ENCODE measurements around the gene TRABD2A. TPM values are rescaled to one million over a fixed set of nuclear protein-coding genes. Genes with fewer than 3 reads are reported as not detected.
A peak's percentile ranks its signal among the peaks of the same experiment; 100 is the strongest.

Gene TRABD2A
- total and polyA plus RNA-seq, 2 donors (not counting 1 experiment from before 2014, with no cell fraction given), result 4.4 to 14.4 TPM

- no peaks in the 10 kb centered on the region for H3K36me3 ChIP-seq (ENCODE audit: control insufficient read depth, insufficient read depth, low read length)
- no peak overlapping the region for H3K4me3 ChIP-seq (replicated peaks in 1 of 4; ENCODE audit: control extremely low read depth in 1 of 4, insufficient read depth in 1 of 4, low read depth in 3 of 4, low read length in 4 of 4)
- DNase-seq (ENCODE audit: low read depth in 2 of 2), result peak in 1 of 2 donors; percentile 64
- no peaks in the 10 kb centered on the region for H3K27me3 ChIP-seq (ENCODE audit: control insufficient read depth, insufficient read depth, low read length)
- no peak overlapping the region for H3K27ac ChIP-seq (ENCODE audit: insufficient read depth, low read length)
- no peak overlapping the region for H3K4me2 ChIP-seq (ENCODE audit: extremely low read depth, insufficient read depth, low read length)
- no peaks in the 10 kb centered on the region for H4K20me1 ChIP-seq (ENCODE audit: control insufficient read depth, extremely low read depth, insufficient read depth, low read length)
- H3K79me2 ChIP-seq (ENCODE audit: control insufficient read depth, insufficient read depth, low read length), result no peaks in the 10 kb centered on the region
- H3K4me1 ChIP-seq (ENCODE audit: control insufficient read depth, extremely low read depth, insufficient read depth, low read length), result peaks cover 7% of the 10 kb centered on the region
- TF ChIP-seq CTCF (conservative IDR thresholded peaks at IDR 0.05 in 1 of 2, IDR thresholded peaks at IDR 0.05 in 1 of 2; ENCODE audit: low read depth in 1 of 2, low read length in 2 of 2) (no peak), EZH2 (IDR thresholded peaks at IDR 0.05; ENCODE audit: low read length, missing control alignments) (no peak)
- H3K9me3 ChIP-seq (ENCODE audit: control insufficient read depth, insufficient read depth, low read depth, low read length), result no peaks in the 10 kb centered on the region
- peak overlapping the region; percentile 2 for H2AFZ ChIP-seq (ENCODE audit: low read length)
- no peak overlapping the region for H3K9ac ChIP-seq (ENCODE audit: insufficient read depth, low read length)
Observed at GRCh38 chr2:84894758-84895520, 14.1 kb upstream of the TRABD2A start.

GRCh38 chr2:84894131-84894586 lies 13.3 kb upstream of the TRABD2A start:
- Histone ChIP-seq H3K9me3 (ENCODE audit: control insufficient read depth, insufficient read depth, low read depth, low read length) (no peaks in the 10 kb centered on the region), H2AFZ (ENCODE audit: low read length) (no peak overlapping the region), H3K4me2 (ENCODE audit: extremely low read depth, insufficient read depth, low read length) (no peak overlapping the region), H4K20me1 (ENCODE audit: control insufficient read depth, extremely low read depth, insufficient read depth, low read length) (no peaks in the 10 kb centered on the region), H3K9ac (ENCODE audit: insufficient read depth, low read length) (no peak overlapping the region), H3K4me3 (replicated peaks in 1 of 4; ENCODE audit: control extremely low read depth in 1 of 4, insufficient read depth in 1 of 4, low read depth in 3 of 4, low read length in 4 of 4) (no peak overlapping the region), H3K79me2 (ENCODE audit: control insufficient read depth, insufficient read depth, low read length) (no peaks in the 10 kb centered on the region), H3K27me3 (ENCODE audit: control insufficient read depth, insufficient read depth, low read length) (no peaks in the 10 kb centered on the region), H3K27ac (ENCODE audit: insufficient read depth, low read length) (no peak overlapping the region), H3K36me3 (ENCODE audit: control insufficient read depth, insufficient read depth, low read length) (no peaks in the 10 kb centered on the region), H3K4me1 (ENCODE audit: control insufficient read depth, extremely low read depth, insufficient read depth, low read length) (peaks cover 9% of the 10 kb centered on the region)
- DNase-seq (ENCODE audit: low read depth in 2 of 2), result no peak
- TF ChIP-seq CTCF (conservative IDR thresholded peaks at IDR 0.05 in 1 of 2, IDR thresholded peaks at IDR 0.05 in 1 of 2; ENCODE audit: low read depth in 1 of 2, low read length in 2 of 2), result no peak
- no peak for TF ChIP-seq EZH2 (IDR thresholded peaks at IDR 0.05; ENCODE audit: low read length, missing control alignments)

GRCh38 chr2:84891355-84892010 lies 10.6 kb upstream of the TRABD2A start:
- Histone ChIP-seq H3K27ac (ENCODE audit: insufficient read depth, low read length) (no peak overlapping the region), H4K20me1 (ENCODE audit: control insufficient read depth, extremely low read depth, insufficient read depth, low read length) (no peaks in the 10 kb centered on the region), H3K27me3 (ENCODE audit: control insufficient read depth, insufficient read depth, low read length) (no peaks in the 10 kb centered on the region), H3K79me2 (ENCODE audit: control insufficient read depth, insufficient read depth, low read length) (no peaks in the 10 kb centered on the region), H3K4me1 (ENCODE audit: control insufficient read depth, extremely low read depth, insufficient read depth, low read length) (peaks cover 11% of the 10 kb centered on the region), H3K4me3 (replicated peaks in 1 of 4; ENCODE audit: control extremely low read depth in 1 of 4, insufficient read depth in 1 of 4, low read depth in 3 of 4, low read length in 4 of 4) (no peak overlapping the region), H2AFZ (ENCODE audit: low read length) (no peak overlapping the region), H3K9me3 (ENCODE audit: control insufficient read depth, insufficient read depth, low read depth, low read length) (no peaks in the 10 kb centered on the region), H3K4me2 (ENCODE audit: extremely low read depth, insufficient read depth, low read length) (no peak overlapping the region), H3K36me3 (ENCODE audit: control insufficient read depth, insufficient read depth, low read length) (no peaks in the 10 kb centered on the region), H3K9ac (ENCODE audit: insufficient read depth, low read length) (no peak overlapping the region)
- TF ChIP-seq CTCF (conservative IDR thresholded peaks at IDR 0.05 in 1 of 2, IDR thresholded peaks at IDR 0.05 in 1 of 2; ENCODE audit: low read depth in 1 of 2, low read length in 2 of 2), result no peak
- TF ChIP-seq EZH2 (IDR thresholded peaks at IDR 0.05; ENCODE audit: low read length, missing control alignments), result no peak
- DNase-seq (ENCODE audit: low read depth in 2 of 2), result no peak
